Activated naive CD8-positive, alpha-beta T cell treated with anti-CD3 and anti-CD28 coated beads, Interleukin-2, amount 50 U/mL, for 16 hours (primary cell): Measurements from ENCODE around the gene KRT26.
"Not testable (repeated sequence)": the region's sequence is repeated elsewhere in the genome, so short reads cannot be mapped to it uniquely, and the experiment has no call there.

Experiments used
- DNase-seq: peaks from one replicate; pipeline ENCODE4 v3.0.0-alpha.2; 2020; ENCODE audit warnings: low read depth, low spot score

KRT26 gene

GRCh38 chr17:40795019-40795667 lies 23.1 kb upstream of the KRT26 start:
- DNase-seq: no peak

- no peak for DNase-seq
Observed at GRCh38 chr17:40794466-40794865, 22.5 kb upstream of the KRT26 start.

- DNase-seq: no peak
Observed at GRCh38 chr17:40793832-40794231, 21.8 kb upstream of the KRT26 start.

DNA sequence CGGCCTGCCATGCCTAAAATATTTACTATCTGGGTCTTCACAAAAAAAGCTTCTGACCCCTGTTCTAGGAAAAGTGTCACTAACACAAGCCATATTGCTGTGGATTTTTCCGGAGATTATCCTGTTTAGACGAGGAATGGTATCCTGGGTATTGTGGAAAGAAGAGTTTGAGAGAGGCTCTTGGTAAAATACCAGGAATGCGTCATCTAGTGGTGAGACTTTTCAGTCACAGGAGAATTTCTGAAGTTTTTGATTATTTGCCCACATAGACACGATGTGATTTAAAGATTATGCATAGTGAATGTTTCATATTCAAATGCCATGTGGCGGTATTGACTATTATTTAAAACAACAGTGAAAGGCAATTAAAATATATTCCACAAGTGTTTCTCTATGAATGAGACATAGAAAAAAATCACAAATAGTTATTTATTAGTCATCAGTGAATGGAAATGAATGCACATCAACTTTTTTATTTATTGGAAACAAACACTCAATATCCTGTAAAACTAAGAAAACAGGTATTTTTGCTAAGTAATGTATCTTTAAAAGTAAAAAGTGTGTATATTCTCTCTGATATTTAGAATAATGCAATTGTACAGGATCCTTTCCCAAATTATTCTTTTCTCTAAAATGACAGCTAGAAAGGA lies 19.9 kb upstream of the KRT26 start:
- DNase-seq: no peak

DNA sequence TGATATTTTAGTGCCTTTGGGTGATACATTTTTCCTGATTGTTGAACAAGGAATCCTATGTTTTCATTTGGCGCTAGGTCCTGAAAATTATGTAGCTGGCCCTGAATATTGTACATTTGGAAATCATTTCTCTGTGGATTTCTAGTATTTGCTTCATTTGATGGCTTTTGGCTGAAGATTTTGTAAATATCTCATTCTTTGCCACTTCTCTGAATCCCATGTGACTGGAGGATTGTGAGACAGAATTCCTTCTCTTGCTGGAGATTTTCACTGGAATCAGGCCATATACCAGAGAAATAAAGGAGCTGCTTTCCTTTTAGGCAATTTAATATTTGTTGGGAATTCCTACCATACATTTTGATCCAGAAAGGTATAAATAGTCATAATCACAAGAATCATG lies 19.1 kb upstream of the KRT26 start:
- DNase-seq: no peak

DNA sequence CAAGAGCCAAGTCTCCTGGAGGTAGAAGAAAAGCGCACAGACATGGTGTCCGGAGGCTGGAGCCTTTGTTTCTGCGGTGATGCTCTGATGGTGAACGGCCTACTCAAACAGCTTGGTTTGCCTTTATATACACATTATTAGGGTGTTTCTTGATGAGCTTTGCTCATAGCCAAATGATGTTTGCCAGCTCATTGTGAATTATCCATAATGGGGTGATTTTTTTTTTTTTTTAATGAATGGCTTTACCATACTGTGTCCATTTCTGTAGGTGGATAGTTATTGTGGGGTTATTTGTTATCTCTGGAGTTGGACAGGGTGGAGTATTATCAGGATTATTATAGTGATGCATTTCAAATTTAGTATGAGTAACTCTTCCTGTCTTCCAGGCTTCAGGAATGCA lies 10.4 kb upstream of the KRT26 start, which contains the start of gene KRT27:
KRT27 (minus strand) TSS at position 101 of the 400 bp plus-strand sequence; CDS start at position 44, 57 bp downstream.
- no peak for DNase-seq

DNA sequence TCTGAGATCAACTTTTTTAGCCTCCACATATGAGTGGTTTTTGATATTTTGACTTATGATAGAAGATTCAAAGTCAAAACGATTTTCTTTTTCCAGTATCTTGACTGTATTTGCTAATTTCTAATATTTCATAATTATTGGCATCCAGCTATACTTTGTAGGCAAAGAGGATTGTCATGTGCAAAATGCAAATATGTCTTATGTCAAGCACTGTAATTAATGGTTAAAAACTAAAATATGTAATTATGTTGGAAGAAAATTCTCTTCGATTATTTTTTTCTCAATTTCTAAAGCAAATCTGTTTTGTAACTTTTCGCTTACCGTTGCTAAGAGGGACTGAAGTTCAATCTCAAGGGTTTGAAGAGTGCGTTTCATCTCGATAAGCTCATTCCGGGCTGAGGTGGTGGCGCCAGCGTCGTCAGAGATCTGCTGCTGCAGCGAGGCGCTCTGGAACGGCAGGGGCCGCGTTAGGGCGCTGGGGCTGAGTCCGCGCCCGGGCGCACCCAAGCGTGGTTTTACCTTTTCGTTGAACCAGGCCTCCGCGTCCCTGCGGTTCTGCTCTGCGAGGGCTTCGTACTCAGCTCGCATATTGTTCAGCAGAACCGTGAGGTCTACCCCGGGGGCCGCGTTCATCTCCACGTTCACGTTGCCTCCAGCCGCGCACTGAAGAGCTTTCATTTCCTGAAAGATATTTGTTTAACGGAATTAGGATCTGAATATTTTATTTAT lies 7.3 kb upstream of the KRT26 start:
- DNase-seq: no peak

DNA sequence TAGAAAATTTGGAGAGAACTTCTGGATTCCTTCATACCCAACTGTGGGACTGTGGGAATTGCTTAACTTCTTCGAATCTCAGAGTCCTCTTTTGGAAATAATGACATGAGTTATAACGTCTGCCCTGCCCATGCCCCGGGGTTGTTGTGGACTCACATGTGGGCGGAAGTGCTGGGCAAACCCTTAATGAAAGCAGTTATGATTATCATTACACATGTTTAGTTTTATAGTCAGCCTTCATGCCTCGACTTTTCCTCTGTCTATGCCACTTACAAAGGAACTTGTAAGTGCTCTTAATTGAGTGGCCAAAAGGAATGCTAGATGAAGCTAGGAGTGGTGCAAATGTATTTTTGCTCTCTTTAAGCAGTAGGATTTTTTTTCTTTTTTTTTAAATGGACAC lies 6.5 kb upstream of the KRT26 start:
- no peak for DNase-seq

DNA sequence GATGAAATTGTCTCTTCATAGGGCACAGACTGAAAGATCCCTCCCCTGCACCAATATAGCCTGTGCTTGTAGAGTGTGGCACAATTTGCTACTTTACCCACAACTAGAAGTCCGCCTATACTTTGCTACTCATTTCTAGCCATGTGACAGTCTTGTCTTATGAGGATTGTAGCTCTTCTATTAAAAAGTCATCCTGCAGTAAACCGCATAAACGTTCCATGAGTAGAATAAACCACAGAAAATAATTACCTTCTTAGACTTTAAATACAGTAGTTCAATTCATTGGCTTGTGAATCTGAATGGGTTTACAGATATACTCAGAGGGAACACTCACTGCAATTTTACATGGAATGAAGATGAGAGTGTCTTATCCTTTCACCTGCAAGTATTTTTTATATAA lies 6.0 kb upstream of the KRT26 start:
- no peak for DNase-seq

- DNase-seq: no peak
Observed at GRCh38 chr17:40777459-40777858, 5.5 kb upstream of the KRT26 start.

- no peak for DNase-seq
Observed at GRCh38 chr17:40775945-40776344, 3.9 kb upstream of the KRT26 start.

GRCh38 chr17:40765657-40766056 lies 6.3 kb downstream of the KRT26 start:
- no peak for DNase-seq

DNA sequence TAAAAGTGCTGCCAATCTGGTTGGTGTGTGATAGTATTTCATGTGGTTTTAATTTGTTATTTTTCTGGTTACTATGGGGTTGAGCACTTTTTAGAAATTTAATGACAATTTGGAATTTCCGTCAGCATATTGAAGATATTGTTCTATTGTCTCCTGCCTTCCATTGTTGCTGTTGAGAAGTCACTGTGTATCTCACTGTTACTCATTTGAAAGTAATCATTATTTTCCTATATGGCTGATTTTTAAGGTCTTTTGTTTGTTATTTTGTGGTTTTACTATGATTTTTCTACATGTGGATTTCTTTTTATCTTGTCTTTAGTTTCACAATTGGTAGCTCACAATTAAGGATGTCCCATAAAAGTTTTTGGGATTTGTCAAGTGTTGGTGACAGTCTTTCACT lies 8.2 kb downstream of the KRT26 start:
- no peak for DNase-seq

DNA sequence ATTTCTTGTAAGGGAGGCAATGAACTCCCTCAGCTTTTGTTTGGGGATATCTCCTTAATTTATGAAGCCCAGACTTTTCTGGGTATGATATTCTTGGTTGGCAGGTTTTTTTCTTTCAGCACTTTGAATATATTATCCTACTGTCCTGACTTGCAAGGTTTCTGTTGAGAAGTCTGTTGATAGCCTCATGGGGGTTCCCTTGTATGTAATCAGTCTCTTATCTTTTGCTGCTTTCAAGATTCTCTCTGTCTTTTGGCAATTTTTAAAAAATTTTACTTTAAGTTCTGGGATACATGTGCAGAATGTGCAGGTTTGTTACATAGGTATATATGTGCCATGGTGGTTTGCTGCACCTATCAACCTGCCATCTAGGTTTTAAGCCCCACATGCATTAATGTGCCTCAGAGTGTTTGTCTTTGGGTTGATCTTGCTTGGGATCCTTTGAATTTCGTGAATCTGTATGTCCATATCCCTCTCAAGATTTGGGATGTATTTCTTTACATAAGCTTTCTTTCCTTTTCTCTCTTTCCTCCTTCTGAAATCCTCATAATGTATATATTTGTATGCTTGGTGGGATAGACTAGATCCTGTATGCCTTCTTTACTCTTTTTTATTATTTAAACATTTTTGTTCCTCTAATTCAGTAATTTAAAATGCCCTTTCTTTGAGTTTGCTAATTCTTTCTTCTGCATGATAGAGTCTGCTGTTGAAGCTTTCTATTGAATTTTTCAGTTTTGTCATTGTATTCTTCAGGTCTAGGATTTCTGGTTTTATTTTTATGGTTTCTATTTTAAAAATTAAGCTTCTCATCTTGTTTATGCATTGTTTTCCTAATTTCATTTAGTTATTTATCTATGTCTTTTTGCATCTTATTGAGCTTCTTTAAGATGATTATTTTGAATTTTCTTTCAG lies 11.6 kb downstream of the KRT26 start:
- no peak for DNase-seq

DNA sequence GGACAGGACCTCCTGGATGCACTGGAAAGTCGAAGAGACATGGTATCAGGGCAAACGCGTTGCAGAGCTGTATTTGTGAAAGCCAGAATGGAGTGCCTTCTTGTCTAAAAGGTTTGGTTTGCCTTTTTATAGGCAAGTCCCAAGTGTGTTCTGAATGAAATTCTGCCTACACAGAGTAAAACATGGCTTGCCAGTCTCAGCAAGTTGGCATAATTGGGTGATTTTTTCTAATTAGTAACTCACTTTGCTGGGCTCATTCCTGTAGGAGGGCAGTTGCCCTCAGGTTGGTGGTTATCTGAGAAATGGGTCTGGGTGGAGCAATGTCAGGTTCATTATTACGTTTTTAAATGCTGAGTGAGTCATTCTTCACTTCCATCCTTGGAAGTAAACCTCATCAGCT lies 16.8 kb downstream of the KRT26 start, which contains the start of gene KRT25:
KRT25 (minus strand) TSS at position 101 of the 400 bp plus-strand sequence; CDS start at position 41, 60 bp downstream.
- DNase-seq: no peak

DNA sequence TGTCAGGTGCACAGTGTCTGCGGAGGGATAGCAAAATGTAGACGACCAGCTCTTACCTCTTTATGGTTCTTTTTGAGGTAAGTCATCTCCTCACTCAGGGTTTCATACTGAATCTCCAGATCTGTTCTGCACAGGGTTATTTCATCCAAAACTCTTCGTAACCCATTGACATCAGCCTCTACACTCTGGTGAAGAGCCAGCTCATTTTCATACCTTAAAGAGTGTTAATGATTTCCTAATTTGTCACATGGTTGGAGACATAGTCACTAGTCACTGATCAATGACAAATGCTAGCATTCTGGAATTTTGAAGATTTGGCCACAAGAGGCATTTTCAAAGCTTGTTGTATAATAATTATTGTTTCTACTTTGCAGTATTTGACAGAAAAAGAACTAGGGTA lies 18.2 kb downstream of the KRT26 start:
- no peak for DNase-seq

DNA sequence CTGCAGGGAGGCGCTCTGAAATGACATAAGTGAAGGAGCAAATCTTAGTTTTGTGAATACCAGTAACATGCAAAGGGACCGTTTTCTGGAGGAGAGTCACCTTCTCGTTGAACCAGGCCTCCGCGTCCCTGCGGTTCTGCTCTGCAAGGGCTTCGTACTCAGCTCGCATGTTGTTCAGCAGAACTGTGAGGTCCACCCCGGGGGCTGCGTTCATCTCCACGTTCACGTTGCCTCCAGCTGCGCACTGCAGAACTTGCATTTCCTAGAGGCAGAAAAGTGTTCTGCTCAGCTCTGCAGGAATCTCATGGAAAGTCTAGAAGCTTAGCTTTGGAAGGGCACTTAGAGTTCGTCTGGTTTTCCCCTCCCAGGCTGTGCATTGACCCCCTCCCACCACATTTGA lies 20.9 kb downstream of the KRT26 start:
- DNase-seq: no peak

DNA sequence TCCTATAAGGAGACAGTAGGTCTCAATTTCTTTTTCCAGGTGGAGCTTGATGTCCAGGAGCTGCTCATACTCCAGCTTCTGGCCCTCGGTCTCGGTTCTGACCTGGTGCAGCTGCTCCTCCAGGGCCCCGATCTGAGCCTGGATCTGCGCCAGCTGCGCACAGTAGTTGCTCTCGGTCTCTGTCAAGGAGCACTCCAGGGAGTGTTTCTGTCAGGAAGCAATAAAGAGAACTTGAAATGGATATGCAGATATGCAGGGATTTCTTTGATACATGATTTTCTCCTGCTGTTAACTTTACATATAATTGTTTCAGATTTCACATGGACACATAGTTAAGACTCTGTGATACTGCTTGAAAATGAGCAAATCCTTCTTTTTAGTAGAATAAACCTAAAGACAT lies 21.6 kb downstream of the KRT26 start:
- no peak for DNase-seq

- DNase-seq: not testable (repeated sequence)
Observed at GRCh38 chr17:40748666-40749065, 23.3 kb downstream of the KRT26 start.

DNA sequence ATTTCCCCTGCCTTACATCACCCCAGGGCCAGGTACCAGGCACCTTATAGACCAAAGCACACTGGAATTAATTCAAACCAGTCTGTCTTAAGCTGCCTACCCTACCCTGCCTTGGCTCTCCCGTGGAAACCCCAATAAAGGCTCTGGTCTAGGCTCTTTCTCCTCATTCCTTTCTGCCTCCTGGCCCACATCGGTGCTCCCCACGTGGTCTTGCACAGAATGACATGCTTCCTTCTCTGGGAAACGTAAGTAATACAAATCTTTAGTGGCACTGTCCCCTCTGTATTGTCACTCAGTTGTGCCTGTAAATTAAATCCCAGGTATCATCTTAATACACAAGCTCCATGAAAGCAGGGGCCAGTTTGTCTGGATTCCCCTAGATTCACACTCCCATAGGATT lies 33.4 kb downstream of the KRT26 start:
- no peak for DNase-seq

GRCh38 chr17:40735016-40735415 lies 37.0 kb downstream of the KRT26 start:
- DNase-seq: no peak

- DNase-seq: no peak
Observed at GRCh38 chr17:40734018-40734417, 38.0 kb downstream of the KRT26 start.
